Endothelial cell of umbilical vein (primary cell): ENCODE measurements around the gene OSBPL5. TPM values are rescaled to one million over a fixed set of nuclear protein-coding genes. Genes with fewer than 3 reads are reported as not detected.

Experiments used
- BruUV-seq: library from RNA; stranded (reverse); fragments of 400-500 nt; replicated peaks from 2 replicates; lab custom pipeline; 2021; lab: Mats Ljungman, UMichigan
- CTCF ChIA-PET: fragments of 300-600, 350-600 bp; sonication (Branson Sonifier 250); formaldehyde crosslinking; loops from one replicate; lab custom pipeline; 2021; ENCODE audit warnings: antibody characterized with exemption, inconsistent platforms; lab: Charles Lee
- POLR2A ChIA-PET: fragments of 300-600, 350-600 bp; sonication (Branson Sonifier 250); formaldehyde crosslinking; loops from one replicate; lab custom pipeline; 2021; ENCODE audit warnings: antibody characterized with exemption, inconsistent platforms; lab: Charles Lee
- DNase-seq: peaks from one replicate; pipeline ENCODE4 v3.0.0-alpha.2; 2011; ENCODE audit warnings: low read depth, low spot score
- FAIRE-seq: peaks from 2 replicates; lab custom pipeline; 2011; peaks lifted over from hg19 to GRCh38; lab: Jason Lieb, UNC
- H2AFZ ChIP-seq: 2 replicates; pipeline ENCODE4 v1.6.0; 2012; ENCODE audit warnings: low read depth, low read length, control low read depth, inconsistent platforms
- H3K27ac ChIP-seq: 2 replicates; pipeline ENCODE4 v1.5.1; 2011; ENCODE audit warnings: low read depth, mild to moderate bottlenecking, control low read depth, low read length, moderate library complexity; ENCODE audit not compliant: insufficient read depth
- H3K27me3 ChIP-seq, 2 experiments: 2 replicates each; pipeline versions ENCODE4 v1.6.0 to v1.6.1; 2011; ENCODE audit warnings: low read length in 2 of 2, mixed read lengths in 1 of 2; ENCODE audit not compliant: control insufficient read depth in 2 of 2, insufficient read depth in 2 of 2
- H3K36me3 ChIP-seq, 2 experiments: 2 replicates in 1 of 2; 3 replicates in 1 of 2; pipeline ENCODE4 v1.5.1; 2011; ENCODE audit warnings: low read length in 2 of 2, mild to moderate bottlenecking in 1 of 2, moderate library complexity in 1 of 2; ENCODE audit not compliant: control insufficient read depth in 2 of 2, insufficient read depth in 2 of 2; ENCODE audit errors: extremely low read depth in 1 of 2
- H3K4me1 ChIP-seq: 3 replicates; pipeline ENCODE4 v1.5.1; 2011; ENCODE audit warnings: mild to moderate bottlenecking, low read length; ENCODE audit not compliant: control insufficient read depth, insufficient read depth; ENCODE audit errors: extremely low read depth
- H3K4me2 ChIP-seq: 2 replicates; pipeline ENCODE4 v1.6.1; 2011; ENCODE audit warnings: low read length, control low read depth, mixed read lengths; ENCODE audit not compliant: insufficient read depth
- H3K4me3 ChIP-seq, 3 experiments: fragments of 200-600 bp in 1 of 3; sonication (generic), shearing (Covaris generic) in 1 of 3; replicated peaks in 1 of 3; 2 replicates each; pipeline ENCODE4 v1.5.1; 2011 to 2016; ENCODE audit warnings: control low read depth in 3 of 3, low read length in 3 of 3, mild to moderate bottlenecking in 2 of 3, inconsistent platforms in 1 of 3, low read depth in 1 of 3, moderate library complexity in 1 of 3; ENCODE audit not compliant: insufficient read depth in 1 of 3
- H3K79me2 ChIP-seq: 2 replicates; pipeline ENCODE4 v1.6.0; 2012; ENCODE audit warnings: low read length, inconsistent platforms; ENCODE audit not compliant: control insufficient read depth, insufficient read depth
- H3K9ac ChIP-seq: replicated peaks from 2 replicates; pipeline ENCODE3; 2011; ENCODE audit warnings: low read length, control low read depth; ENCODE audit not compliant: insufficient read depth; ENCODE audit errors: extremely low read depth
- H3K9me1 ChIP-seq: replicated peaks from 3 replicates; pipeline ENCODE4 v1.6.0; 2011; ENCODE audit warnings: mild to moderate bottlenecking, low read length; ENCODE audit not compliant: control insufficient read depth, insufficient read depth; ENCODE audit errors: extremely low read depth
- H3K9me3 ChIP-seq: replicated peaks from 2 replicates; pipeline ENCODE4 v1.5.1; 2012; ENCODE audit warnings: low read length, inconsistent platforms; ENCODE audit not compliant: control insufficient read depth, insufficient read depth
- H4K20me1 ChIP-seq: replicated peaks from 2 replicates; pipeline ENCODE3; 2011; ENCODE audit warnings: mild to moderate bottlenecking, low read length; ENCODE audit not compliant: control insufficient read depth, insufficient read depth; ENCODE audit errors: extremely low read depth
- CTCF ChIP-seq, 2 donors: IDR thresholded peaks; 1 replicate in 1 of 2; 2 replicates in 1 of 2; pipeline ENCODE4 v1.5.1; 2011; ENCODE audit warnings: low read length in 2 of 2, mild to moderate bottlenecking in 2 of 2, moderate library complexity in 2 of 2, control low read depth in 1 of 2, inconsistent platforms in 1 of 2, low read depth in 1 of 2; ENCODE audit not compliant: insufficient read depth in 1 of 2; ENCODE audit errors: extremely low read depth in 1 of 2
- EZH2 ChIP-seq: IDR thresholded peaks from 2 replicates; pipeline ENCODE4 v1.6.1; 2012; ENCODE audit warnings: borderline replicate concordance, low read depth, mild to moderate bottlenecking, moderate library complexity, low read length, inconsistent platforms; ENCODE audit not compliant: severe bottlenecking
- FOS ChIP-seq: IDR thresholded peaks from 2 replicates; pipeline ENCODE4 v1.6.1; 2011; ENCODE audit warnings: mild to moderate bottlenecking, low read length, moderate library complexity, borderline replicate concordance; ENCODE audit not compliant: insufficient read depth
- GATA2 ChIP-seq: IDR thresholded peaks from 2 replicates; pipeline ENCODE4 v1.7.0; 2011; ENCODE audit warnings: low read depth, mild to moderate bottlenecking, moderate library complexity, mixed read lengths, low read length; ENCODE audit not compliant: insufficient read length, insufficient read depth
- JUN ChIP-seq: IDR thresholded peaks from 2 replicates; pipeline ENCODE4 v1.6.1; 2011; ENCODE audit warnings: borderline replicate concordance, low read depth; ENCODE audit not compliant: insufficient read length, insufficient read depth
- MAX ChIP-seq: IDR thresholded peaks from 2 replicates; pipeline ENCODE4 v1.6.1; 2011; ENCODE audit not compliant: insufficient read depth, insufficient read length
- MYC ChIP-seq: IDR thresholded peaks from one replicate; pipeline ENCODE4 v1.6.1; 2011; ENCODE audit warnings: mild to moderate bottlenecking, low read depth, low read length
- POLR2A ChIP-seq: IDR thresholded peaks from 2 replicates; pipeline ENCODE4 v1.6.1; 2012; ENCODE audit warnings: low read depth, mild to moderate bottlenecking, control low read depth, low read length
- POLR2AphosphoS5 ChIP-seq: IDR thresholded peaks from 2 replicates; pipeline ENCODE4 v1.6.1; 2012; ENCODE audit warnings: low read depth, mild to moderate bottlenecking, control low read depth, low read length, moderate library complexity; ENCODE audit not compliant: insufficient read depth
- dilution Hi-C: fragments of 300-500 bp; cut with MboI; formaldehyde crosslinking; loops from one replicate; pipeline ENCODE4 v1.15.0; 2019; ENCODE audit warnings: low sequenced_read_pairs; ENCODE audit not compliant: extremely low pct_ligation_motif_present
- intact Hi-C: fragments of 100-400 bp; cut with micrococcal nuclease; formaldehyde crosslinking; loops from one replicate; pipeline ENCODE4 v1.10.0; 2022
- polyA plus RNA-seq, 4 experiments: library from polyadenylated mRNA; depleted of rRNA in 3 of 4; stranded (reverse) in 3 of 4; unstranded in 1 of 4; fragments of >200 nt; gene quantifications; 2 replicates each; pipeline versions ENCODE4 v1.2.1 to v1.2.3, GENCODE V29; 2011 to 2012; ENCODE audit warnings: missing spikeins in 1 of 4
- total RNA-seq: library from RNA; stranded (reverse); gene quantifications from 2 replicates; pipeline ENCODE4 v1.2.3, GENCODE V29; 2021

The OSBPL5 gene
- total and polyA plus RNA-seq, 2 donors (not counting 3 experiments of a cell fraction or from before 2014, with no cell fraction given): 8.7 to 37.7 TPM

GRCh38 chr11:3087373-3087772 lies 77.7 kb downstream of the OSBPL5 start:
- H3K4me1 ChIP-seq: no peaks in the 10 kb centered on the region
- no peak overlapping the region for H3K4me2 ChIP-seq
- H3K79me2 ChIP-seq: no peaks in the 10 kb centered on the region
- H3K27me3 ChIP-seq: no peaks in the 10 kb centered on the region
- CTCF ChIA-PET: interaction anchor here (1.6 kb wide), 1 partner anchor 44 kb away, joined by 3 read pairs; no protein-coding TSS in a partner anchor
- no peak for FAIRE-seq
- no peak for DNase-seq
- no peak overlapping the region for H3K27ac ChIP-seq
- no peaks in the 10 kb centered on the region for H3K9me3 ChIP-seq
- no peak overlapping the region for H3K9ac ChIP-seq
- no peaks in the 10 kb centered on the region for H4K20me1 ChIP-seq
- H3K4me3 ChIP-seq: no peak overlapping the region
- H3K36me3 ChIP-seq: no peaks in the 10 kb centered on the region
- POLR2A ChIA-PET: no interaction called here
- no peaks in the 10 kb centered on the region for H3K9me1 ChIP-seq
- dilution Hi-C loops (no loop called here), intact Hi-C loops (no loop called here)
- H2AFZ ChIP-seq: no peak overlapping the region
- BruUV-seq: no TSS peak
- TF ChIP-seq JUN: no peak

GRCh38 chr11:3086671-3087150 lies 78.4 kb downstream of the OSBPL5 start:
- Histone ChIP-seq H3K4me2 (no peak overlapping the region), H3K36me3 (no peaks in the 10 kb centered on the region), H4K20me1 (no peaks in the 10 kb centered on the region), H3K9me1 (no peaks in the 10 kb centered on the region), H3K79me2 (no peaks in the 10 kb centered on the region), H2AFZ (no peak overlapping the region), H3K27ac (no peak overlapping the region), H3K9me3 (no peaks in the 10 kb centered on the region), H3K27me3 (no peaks in the 10 kb centered on the region), H3K9ac (no peak overlapping the region), H3K4me3 (no peak overlapping the region), H3K4me1 (no peaks in the 10 kb centered on the region)
- ChIA-PET POLR2A (no interaction called here), CTCF (interaction anchor here (0.8 to 1.6 kb wide), 3 partner anchors 11 to 138 kb away, joined by 3 read pairs; no protein-coding TSS in a partner anchor)
- intact Hi-C loops: no loop called here
- FAIRE-seq (no peak), DNase-seq (no peak)
- TF ChIP-seq FOS (no peak), MAX (no peak), GATA2 (no peak), JUN (no peak), CTCF (IDR thresholded peaks at IDR 0.05; ENCODE audit: extremely low read depth in 1 of 2, insufficient read depth in 1 of 2, low read depth in 1 of 2, low read length in 2 of 2) (no peak), POLR2A (no peak), POLR2AphosphoS5 (no peak), MYC (no peak), EZH2 (no peak)
- no TSS peak for BruUV-seq
- dilution Hi-C loops: no loop called here
